Measurements from ENCODE around the gene SEMA4G. TPM values are rescaled to one million over a fixed set of nuclear protein-coding genes. Genes with fewer than 3 reads are reported as not detected.

SEMA4G gene
- total and polyA plus RNA-seq, 2 of the 13 experiments (the other 11 are each of a cell fraction or from before 2014, with no cell fraction given): 46.2 to 207 TPM

- TF ChIP-seq, protein P1, sequence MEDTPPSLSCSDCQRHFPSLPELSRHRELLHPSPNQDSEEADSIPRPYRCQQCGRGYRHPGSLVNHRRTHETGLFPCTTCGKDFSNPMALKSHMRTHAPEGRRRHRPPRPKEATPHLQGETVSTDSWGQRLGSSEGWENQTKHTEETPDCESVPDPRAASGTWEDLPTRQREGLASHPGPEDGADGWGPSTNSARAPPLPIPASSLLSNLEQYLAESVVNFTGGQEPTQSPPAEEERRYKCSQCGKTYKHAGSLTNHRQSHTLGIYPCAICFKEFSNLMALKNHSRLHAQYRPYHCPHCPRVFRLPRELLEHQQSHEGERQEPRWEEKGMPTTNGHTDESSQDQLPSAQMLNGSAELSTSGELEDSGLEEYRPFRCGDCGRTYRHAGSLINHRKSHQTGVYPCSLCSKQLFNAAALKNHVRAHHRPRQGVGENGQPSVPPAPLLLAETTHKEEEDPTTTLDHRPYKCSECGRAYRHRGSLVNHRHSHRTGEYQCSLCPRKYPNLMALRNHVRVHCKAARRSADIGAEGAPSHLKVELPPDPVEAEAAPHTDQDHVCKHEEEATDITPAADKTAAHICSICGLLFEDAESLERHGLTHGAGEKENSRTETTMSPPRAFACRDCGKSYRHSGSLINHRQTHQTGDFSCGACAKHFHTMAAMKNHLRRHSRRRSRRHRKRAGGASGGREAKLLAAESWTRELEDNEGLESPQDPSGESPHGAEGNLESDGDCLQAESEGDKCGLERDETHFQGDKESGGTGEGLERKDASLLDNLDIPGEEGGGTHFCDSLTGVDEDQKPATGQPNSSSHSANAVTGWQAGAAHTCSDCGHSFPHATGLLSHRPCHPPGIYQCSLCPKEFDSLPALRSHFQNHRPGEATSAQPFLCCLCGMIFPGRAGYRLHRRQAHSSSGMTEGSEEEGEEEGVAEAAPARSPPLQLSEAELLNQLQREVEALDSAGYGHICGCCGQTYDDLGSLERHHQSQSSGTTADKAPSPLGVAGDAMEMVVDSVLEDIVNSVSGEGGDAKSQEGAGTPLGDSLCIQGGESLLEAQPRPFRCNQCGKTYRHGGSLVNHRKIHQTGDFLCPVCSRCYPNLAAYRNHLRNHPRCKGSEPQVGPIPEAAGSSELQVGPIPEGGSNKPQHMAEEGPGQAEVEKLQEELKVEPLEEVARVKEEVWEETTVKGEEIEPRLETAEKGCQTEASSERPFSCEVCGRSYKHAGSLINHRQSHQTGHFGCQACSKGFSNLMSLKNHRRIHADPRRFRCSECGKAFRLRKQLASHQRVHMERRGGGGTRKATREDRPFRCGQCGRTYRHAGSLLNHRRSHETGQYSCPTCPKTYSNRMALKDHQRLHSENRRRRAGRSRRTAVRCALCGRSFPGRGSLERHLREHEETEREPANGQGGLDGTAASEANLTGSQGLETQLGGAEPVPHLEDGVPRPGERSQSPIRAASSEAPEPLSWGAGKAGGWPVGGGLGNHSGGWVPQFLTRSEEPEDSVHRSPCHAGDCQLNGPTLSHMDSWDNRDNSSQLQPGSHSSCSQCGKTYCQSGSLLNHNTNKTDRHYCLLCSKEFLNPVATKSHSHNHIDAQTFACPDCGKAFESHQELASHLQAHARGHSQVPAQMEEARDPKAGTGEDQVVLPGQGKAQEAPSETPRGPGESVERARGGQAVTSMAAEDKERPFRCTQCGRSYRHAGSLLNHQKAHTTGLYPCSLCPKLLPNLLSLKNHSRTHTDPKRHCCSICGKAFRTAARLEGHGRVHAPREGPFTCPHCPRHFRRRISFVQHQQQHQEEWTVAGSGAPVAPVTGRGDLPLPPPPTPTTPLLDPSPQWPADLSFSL (CRISPR knock-in tag; IDR thresholded peaks at IDR 0.05): peak; percentile 95
- no peak for TF ChIP-seq ZNF460 (CRISPR knock-in tag; IDR thresholded peaks at IDR 0.05; ENCODE audit: borderline replicate concordance)
- TF ChIP-seq ZNF557 (CRISPR knock-in tag; IDR thresholded peaks at IDR 0.05): no peak
- no peak for TF ChIP-seq ZFP90 (CRISPR knock-in tag; IDR thresholded peaks at IDR 0.05; ENCODE audit: borderline replicate concordance)
- no peak for TF ChIP-seq HNRNPL (IDR thresholded peaks at IDR 0.05; ENCODE audit: low read depth, low read length)
- TF ChIP-seq, protein P2, sequence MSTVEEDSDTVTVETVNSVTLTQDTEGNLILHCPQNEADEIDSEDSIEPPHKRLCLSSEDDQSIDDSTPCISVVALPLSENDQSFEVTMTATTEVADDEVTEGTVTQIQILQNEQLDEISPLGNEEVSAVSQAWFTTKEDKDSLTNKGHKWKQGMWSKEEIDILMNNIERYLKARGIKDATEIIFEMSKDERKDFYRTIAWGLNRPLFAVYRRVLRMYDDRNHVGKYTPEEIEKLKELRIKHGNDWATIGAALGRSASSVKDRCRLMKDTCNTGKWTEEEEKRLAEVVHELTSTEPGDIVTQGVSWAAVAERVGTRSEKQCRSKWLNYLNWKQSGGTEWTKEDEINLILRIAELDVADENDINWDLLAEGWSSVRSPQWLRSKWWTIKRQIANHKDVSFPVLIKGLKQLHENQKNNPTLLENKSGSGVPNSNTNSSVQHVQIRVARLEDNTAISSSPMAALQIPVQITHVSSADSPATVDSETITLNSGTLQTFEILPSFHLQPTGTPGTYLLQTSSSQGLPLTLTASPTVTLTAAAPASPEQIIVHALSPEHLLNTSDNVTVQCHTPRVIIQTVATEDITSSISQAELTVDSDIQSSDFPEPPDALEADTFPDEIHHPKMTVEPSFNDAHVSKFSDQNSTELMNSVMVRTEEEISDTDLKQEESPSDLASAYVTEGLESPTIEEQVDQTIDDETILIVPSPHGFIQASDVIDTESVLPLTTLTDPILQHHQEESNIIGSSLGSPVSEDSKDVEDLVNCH (CRISPR knock-in tag; IDR thresholded peaks at IDR 0.05): no peak
- TF ChIP-seq ONECUT2 (CRISPR knock-in tag; IDR thresholded peaks at IDR 0.05): no peak
- no peak for TF ChIP-seq YEATS2 (CRISPR knock-in tag; IDR thresholded peaks at IDR 0.05; ENCODE audit: borderline replicate concordance)
- TF ChIP-seq KAT2B (IDR thresholded peaks at IDR 0.05; ENCODE audit: borderline replicate concordance, low read depth, low read length): no peak
- TF ChIP-seq RNF219 (CRISPR knock-in tag; IDR thresholded peaks at IDR 0.05): no peak
- TF ChIP-seq, protein P3, sequence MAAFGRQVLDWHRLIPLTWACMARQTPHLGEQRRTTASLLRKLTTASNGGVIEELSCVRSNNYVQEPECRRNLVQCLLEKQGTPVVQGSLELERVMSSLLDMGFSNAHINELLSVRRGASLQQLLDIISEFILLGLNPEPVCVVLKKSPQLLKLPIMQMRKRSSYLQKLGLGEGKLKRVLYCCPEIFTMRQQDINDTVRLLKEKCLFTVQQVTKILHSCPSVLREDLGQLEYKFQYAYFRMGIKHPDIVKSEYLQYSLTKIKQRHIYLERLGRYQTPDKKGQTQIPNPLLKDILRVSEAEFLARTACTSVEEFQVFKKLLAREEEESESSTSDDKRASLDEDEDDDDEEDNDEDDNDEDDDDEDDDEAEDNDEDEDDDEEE (CRISPR knock-in tag; IDR thresholded peaks at IDR 0.05): no peak
- no peak for TF ChIP-seq ARNT (IDR thresholded peaks at IDR 0.05)
- TF ChIP-seq NCOA5 (CRISPR knock-in tag; IDR thresholded peaks at IDR 0.05): no peak
- TF ChIP-seq, protein P4, sequence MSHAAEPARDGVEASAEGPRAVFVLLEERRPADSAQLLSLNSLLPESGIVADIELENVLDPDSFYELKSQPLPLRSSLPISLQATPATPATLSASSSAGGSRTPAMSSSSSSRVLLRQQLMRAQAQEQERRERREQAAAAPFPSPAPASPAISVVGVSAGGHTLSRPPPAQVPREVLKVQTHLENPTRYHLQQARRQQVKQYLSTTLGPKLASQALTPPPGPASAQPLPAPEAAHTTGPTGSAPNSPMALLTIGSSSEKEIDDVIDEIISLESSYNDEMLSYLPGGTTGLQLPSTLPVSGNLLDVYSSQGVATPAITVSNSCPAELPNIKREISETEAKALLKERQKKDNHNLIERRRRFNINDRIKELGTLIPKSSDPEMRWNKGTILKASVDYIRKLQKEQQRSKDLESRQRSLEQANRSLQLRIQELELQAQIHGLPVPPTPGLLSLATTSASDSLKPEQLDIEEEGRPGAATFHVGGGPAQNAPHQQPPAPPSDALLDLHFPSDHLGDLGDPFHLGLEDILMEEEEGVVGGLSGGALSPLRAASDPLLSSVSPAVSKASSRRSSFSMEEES (CRISPR knock-in tag; IDR thresholded peaks at IDR 0.05): no peak
- no peak for TF ChIP-seq STAG1 (CRISPR knock-in tag; IDR thresholded peaks at IDR 0.05)
- TF ChIP-seq RFXANK (CRISPR knock-in tag; IDR thresholded peaks at IDR 0.05): no peak
Measured at GRCh38 chr10:100970076-100970913, 991 bp downstream of the SEMA4G start (continued).
